SIG-M5 treated with dmso at 0.1 percent for 504 hours (cell line): ENCODE data around the gene CLIP4.
A peak's percentile ranks its signal among the peaks of the same experiment; 100 is the strongest.
"Not testable (repeated sequence)": the region's sequence is repeated elsewhere in the genome, so short reads cannot be mapped to it uniquely, and the experiment has no call there.

Experiments used
- DNase-seq: peaks from one replicate; lab custom pipeline; 2025; ENCODE audit not compliant: unreplicated experiment; lab: John Stamatoyannopoulos, UW

Gene CLIP4

GRCh38 chr2:29100564-29100963 lies 14.7 kb upstream of the CLIP4 start:
- no peak for DNase-seq

GRCh38 chr2:29104688-29105087 lies 10.5 kb upstream of the CLIP4 start:
- DNase-seq, result no peak

GRCh38 chr2:29105375-29105774 lies 9.8 kb upstream of the CLIP4 start:
- DNase-seq, result no peak

- DNase-seq, result no peak
Observed at GRCh38 chr2:29106256-29106655, 9.0 kb upstream of the CLIP4 start.

GRCh38 chr2:29106980-29107388 lies 8.2 kb upstream of the CLIP4 start:
- no peak for DNase-seq

- not testable (repeated sequence) for DNase-seq
Observed at GRCh38 chr2:29107547-29107946, 7.7 kb upstream of the CLIP4 start.

GRCh38 chr2:29108225-29108624 lies 7.0 kb upstream of the CLIP4 start:
- DNase-seq, result no peak

- no peak for DNase-seq
Observed at GRCh38 chr2:29109246-29109645, 6.0 kb upstream of the CLIP4 start.

- DNase-seq, result no peak
Observed at GRCh38 chr2:29110916-29111535, 4.2 kb upstream of the CLIP4 start.

- DNase-seq, result no peak
Observed at GRCh38 chr2:29112379-29112778, 2.8 kb upstream of the CLIP4 start.

GRCh38 chr2:29113027-29113686 lies 2.1 kb upstream of the CLIP4 start:
- DNase-seq, result no peak

GRCh38 chr2:29113891-29114321 lies 1.3 kb upstream of the CLIP4 start:
- DNase-seq, result peak; percentile 69

GRCh38 chr2:29114586-29114945 lies 649 bp upstream of the CLIP4 start:
- no peak for DNase-seq

GRCh38 chr2:29115797-29116781 lies 874 bp downstream of the CLIP4 start:
- DNase-seq, result peak; percentile 33

GRCh38 chr2:29117636-29118303 lies 2.6 kb downstream of the CLIP4 start:
- DNase-seq, result peak; percentile 60

GRCh38 chr2:29119211-29119610 lies 4.0 kb downstream of the CLIP4 start:
- DNase-seq, result no peak

GRCh38 chr2:29120846-29121245 lies 5.6 kb downstream of the CLIP4 start:
- DNase-seq, result no peak

GRCh38 chr2:29123617-29124349 lies 8.6 kb downstream of the CLIP4 start:
- DNase-seq, result no peak

- no peak for DNase-seq
Observed at GRCh38 chr2:29124504-29124903, 9.3 kb downstream of the CLIP4 start.

- no peak for DNase-seq
Observed at GRCh38 chr2:29129586-29130281, 14.5 kb downstream of the CLIP4 start.
